ENCODE measurements around the gene SRSF1.

The SRSF1 gene

DNA sequence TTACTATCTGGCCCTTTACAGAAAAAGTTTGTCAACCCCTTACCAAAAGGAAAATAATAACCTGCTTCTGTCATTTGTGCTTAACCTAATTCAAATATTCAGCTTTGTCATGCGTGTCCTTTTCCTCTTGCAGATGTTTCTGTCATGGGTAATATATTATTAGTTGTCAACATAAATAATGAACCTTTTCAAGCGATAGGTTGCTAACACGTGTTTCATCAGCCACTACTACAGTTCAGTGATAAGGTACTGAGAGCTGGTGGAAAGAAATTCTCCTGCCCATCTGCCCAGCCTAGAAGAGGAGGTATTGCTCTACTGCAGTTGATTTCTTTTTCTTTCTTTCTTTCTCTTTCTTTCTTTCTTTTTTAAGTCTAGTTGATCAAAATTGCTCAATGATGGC lies 12.0 kb upstream of the SRSF1 start:
- no peak for DNase-seq (ENCODE audit: low read depth in 1 of 2, low spot score in 1 of 2)

DNA sequence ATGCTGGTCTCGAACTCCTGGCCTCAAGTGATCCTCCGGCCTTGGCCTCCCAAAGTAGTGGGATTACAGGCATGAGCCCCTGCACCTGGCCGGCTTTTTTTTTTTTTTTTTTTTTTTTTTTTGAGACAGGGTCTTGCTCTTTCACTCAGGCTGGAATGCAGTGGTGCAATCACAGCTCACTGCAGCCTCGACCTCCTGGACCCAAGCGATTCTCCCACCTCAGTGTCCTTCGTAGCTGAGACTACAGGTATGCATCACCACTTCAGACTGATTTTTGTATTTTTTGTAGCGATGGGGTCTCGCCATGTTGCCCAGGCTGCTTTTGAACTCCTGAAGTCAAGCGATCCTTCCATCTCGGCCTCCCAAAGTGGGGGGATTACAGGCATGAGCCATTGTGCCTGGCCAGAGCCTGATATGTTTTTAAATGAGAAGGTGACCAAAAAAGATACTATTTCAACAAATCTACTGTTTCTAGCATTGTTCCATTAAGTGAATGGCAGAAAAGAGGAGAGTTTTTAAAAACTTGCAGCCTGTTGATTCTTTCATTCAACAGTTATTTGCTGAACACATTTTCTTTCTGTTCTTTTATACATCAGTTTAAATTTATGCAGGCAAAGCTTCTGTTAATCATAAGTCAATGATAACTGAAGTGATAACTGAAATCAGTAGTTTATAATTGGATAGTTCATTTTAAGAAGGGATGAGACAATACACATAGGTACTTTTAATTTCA lies 3.2 kb upstream of the SRSF1 start:
- no peak for DNase-seq (ENCODE audit: low read depth in 1 of 2, low spot score in 1 of 2)

DNA sequence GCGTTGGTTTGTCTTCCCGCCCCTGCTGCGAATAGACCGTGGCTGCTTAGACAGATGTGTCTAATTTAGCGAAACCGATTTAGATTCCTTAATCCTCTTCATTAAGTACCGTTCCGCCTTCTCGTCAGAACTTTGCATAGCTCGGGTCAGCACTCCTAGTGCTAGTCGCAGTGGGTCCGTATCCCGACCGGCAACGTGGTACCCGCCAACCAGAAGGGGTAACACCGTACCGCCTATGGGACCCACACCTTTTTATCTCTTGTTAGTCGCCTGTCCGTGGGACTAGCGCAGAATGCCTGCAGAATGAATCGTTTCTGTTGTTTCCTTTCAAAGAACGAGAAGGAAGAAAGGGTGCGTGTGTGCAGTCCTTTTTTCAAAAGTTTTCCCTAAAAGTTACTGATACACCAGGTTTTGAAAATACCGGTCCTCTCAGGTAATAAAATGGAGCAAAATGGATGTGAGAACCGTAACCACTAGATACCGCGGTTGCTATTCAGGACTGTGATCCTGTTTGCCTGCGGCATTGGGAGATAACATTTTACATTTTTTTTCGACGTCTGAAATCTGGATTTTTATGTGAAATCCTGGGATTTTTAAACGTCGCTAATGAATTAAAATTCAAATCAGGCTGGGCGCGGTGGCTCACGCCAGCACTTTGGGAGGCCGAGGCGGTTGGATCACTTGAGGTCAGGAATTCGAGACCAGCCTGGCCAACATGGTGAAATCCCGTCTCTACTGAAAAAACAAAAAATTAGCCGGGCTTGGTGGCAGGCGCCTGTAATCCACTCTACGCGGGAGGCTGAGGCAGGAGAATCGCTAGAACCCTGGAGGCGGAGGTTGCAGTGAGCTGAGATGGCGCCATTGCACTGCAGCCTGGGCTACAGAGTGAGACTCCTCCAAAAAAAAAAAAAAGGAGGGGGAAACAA lies 998 bp upstream of the SRSF1 start:
- no peak for DNase-seq (ENCODE audit: low read depth in 1 of 2, low spot score in 1 of 2)

DNA sequence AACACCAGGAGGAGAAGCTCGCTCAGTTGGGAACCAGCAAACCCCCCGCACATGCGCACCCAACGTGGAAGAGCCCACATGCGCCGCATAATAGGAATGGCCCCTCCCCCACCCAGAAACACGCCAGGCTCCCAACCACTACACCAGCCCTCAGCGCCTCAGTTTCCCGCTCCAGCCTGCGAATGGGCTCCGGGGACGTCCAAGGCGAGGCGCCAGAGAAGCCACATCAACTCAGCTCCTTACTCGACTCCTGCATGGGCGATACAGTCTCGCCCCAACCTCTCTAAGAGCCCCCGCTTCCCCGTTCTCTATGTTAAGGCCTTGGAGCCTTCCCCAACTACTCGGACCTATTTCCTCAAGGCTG lies 504 bp downstream of the SRSF1 start:
- DNase-seq (ENCODE audit: low read depth in 1 of 2, low spot score in 1 of 2) = peak; percentile 19 to 39

DNA sequence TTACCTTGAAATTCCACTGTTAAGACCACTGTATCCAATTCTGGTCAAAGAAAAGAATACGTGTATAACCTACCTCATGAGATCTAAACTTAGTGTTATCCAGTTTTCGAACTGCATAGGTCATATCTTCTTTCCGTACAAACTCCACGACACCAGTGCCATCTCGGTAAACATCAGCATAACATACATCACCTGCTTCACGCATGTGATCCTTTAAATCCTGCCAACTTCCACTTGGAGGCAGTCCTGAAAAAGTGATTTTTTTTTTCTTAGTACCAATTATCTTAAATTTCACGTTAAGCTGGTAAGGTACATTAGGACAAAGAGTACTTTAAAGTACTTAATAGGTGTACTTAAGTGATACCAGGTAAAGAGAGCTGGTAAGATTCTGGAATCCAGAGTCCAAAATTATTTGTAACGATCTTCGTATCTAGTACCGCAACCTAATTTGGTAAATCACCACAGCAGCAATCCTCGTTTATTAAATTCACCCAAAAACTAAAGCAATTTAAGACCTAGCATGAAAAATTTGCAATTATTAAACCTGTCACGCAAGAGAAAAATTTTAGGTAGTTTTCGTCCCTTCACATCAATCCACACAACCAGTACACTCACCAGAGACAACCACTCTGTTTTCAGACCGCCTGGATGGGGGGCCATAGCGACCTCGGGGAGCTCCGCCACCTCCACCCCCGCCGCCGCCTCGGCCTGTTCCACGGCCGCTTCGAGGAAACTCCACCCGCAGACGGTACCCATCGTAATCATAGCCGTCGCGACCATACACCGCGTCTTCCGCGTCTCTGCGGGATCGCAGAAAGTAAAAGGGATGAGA lies 1.1 kb downstream of the SRSF1 start:
- DNase-seq (ENCODE audit: low read depth in 1 of 2, low spot score in 1 of 2) = no peak

DNA sequence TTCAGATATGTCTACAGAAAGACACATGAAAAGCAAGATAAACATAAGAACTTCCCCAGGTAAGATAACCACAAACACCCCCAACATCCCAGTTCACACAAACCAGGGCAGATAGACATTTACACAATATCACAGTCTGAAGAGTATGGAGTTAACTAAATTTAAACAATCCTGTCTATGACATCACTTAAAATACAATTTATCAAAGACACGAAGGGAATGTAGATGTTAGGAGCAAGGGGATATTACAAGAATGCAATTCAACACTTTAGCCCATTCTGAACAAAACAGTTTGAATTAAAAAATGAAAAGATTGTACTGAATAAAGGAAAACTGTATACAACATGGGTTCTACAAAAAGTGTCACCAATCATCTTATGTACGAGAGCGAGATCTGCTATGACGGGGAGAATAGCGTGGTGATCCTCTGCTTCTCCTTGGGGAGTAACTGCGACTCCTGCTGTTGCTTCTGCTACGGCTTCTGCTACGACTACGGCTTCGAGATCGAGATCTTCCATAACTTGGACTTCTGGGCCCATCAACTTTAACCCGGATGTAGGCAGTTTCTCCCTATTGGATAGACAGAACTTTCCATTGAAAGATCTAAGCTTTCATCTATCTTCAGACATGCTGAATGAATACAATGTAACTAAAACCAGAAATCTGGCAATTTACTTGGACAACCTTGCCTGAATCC lies 1.9 kb downstream of the SRSF1 start:
- no peak for DNase-seq (ENCODE audit: low read depth in 1 of 2, low spot score in 1 of 2)

GRCh38 chr17:58004060-58004459 lies 3.0 kb downstream of the SRSF1 start:
- no peak for DNase-seq (ENCODE audit: low read depth in 1 of 2, low spot score in 1 of 2)

GRCh38 chr17:58002973-58003372 lies 4.1 kb downstream of the SRSF1 start:
- DNase-seq (ENCODE audit: low read depth in 1 of 2, low spot score in 1 of 2) = no peak

DNA sequence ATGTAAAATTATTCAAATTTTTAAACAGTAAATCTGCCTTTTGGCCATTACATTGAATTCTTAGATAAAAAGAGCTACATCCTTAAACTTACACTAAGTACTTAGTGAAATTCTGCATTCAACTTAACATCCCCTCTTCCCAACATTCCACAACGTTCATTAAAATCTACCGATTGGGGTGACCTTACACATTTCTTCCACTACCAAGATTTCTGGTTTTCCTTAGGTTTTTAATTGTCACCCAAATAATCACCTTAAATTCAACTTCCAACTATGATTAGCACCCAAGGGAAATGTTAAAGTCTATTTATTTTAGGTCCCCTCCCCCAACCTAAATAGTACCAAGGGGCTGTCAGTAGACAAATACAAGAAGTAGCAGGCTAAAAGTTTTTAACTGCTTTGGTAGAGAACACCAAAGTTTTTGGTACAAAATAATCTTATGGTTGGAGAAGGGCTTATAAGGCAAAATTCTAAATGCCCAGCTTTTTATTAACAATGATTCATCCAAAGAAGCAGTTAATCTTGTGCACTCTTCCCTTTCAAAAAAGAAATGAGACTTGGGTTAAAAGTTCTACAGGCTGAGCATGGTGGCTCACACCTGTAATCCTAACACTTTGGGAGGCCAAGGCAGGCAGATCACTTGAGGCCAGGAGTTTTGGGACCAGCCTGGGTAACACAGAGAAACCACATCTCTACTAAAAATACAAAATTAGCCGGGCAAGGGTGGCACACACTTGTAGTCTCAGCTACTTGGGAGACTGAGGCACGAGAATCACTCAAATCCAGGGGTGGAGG lies 4.7 kb downstream of the SRSF1 start:
- DNase-seq (ENCODE audit: low read depth in 1 of 2, low spot score in 1 of 2) = no peak

DNA sequence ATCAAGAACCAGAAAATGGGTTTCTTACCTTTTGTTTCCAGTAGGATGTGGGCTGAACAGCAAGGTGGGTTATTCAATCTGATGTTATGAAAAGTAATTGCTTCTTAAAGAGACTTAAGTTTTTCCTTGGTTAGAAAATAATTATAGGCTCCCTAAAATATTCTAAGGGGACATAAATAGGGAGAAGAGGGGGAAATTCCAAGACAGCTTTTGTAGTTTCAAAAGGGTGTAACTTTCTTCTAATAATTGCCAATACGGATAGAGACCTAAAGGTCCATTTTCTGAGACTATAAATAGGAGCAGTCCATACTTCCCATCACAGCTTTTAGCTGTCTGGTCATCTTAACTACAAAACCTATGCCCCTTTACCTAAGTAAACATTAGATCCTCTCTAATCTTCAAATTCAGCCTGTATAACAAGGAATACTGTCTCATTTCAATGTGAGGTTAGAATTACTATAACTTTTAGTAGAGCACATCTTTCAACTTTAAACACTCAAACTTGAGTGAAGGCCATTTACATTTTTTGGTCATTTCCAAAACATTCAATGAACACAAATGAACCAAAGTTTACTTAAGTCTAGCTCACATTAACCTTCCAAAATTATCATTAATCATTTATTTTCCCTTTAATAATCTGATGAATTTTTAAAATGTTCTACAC lies 5.5 kb downstream of the SRSF1 start:
- no peak for DNase-seq (ENCODE audit: low read depth in 1 of 2, low spot score in 1 of 2)

DNA sequence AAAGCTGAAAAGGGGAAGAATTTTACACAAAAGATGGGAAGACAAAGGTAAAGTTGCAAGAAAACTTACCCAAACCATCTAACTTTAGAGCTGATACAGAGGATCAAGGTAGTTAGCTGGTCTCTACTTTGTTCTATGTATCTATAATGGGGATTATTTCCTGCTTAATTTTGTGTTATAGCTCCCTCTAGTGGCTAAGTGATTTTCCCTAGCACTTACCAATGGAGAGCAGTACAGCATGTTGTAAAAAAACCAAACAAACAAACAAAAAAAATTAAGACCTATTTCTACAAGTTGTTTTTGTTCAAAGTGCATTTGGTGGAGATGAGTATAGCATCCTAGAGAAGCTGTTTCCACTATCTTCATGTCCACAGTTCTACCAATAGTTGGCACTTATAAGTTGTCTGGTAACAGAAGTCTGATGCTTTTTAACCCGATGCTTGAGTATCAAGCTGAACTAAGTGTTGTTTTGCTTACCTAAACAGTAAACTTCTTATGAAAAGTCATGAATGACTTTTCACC lies 7.5 kb downstream of the SRSF1 start:
- DNase-seq (ENCODE audit: low read depth in 1 of 2, low spot score in 1 of 2) = no peak

GRCh38 chr17:57999010-57999495 lies 8.0 kb downstream of the SRSF1 start:
- no peak for DNase-seq (ENCODE audit: low read depth in 1 of 2, low spot score in 1 of 2)

GRCh38 chr17:57997085-57997809 lies 9.8 kb downstream of the SRSF1 start:
- DNase-seq (ENCODE audit: low read depth in 1 of 2, low spot score in 1 of 2) = no peak

DNA sequence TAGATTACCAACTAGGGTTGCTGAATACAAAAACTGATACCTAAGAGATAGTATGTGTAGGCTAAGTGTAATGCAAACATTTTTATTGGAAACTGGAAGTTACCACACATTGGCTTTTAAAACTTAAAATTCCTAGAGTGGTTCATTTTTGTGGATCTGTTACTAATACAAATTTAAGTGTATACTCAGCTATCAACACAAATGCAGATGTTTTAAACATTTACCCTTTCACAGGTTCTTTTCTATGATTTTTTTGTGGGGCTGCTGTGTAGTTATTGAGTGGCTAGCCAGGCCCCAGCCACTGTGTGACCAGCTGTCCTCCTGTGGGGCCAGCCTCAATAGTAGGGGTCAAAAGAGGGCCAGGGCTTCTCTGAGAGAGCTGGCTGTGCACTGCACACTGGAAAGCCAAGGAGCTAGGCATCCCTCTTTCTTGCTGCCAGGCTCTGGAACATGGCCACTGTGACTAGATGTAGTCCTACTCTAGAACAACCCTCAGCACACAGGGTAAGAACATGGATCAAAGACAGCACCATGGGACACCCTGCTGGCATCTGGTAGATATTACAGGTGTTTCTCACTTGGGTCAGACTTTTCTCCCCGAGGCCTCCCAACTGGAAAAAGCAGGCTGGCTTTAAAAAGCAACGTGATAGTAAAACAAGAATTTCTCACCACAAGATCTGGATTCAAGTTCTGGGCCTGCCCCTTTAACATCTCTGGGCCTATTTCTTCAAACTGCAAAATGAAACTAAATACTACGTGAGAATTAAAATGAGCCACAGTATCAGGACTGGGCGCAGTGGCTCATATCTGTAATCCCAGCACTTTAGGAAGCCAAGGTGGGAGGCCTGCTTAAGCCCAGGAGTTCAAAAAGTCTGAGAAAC lies 11.7 kb downstream of the SRSF1 start:
- peak in 1 of 2 donors; percentile 19 for DNase-seq (ENCODE audit: low read depth in 1 of 2, low spot score in 1 of 2)

DNA sequence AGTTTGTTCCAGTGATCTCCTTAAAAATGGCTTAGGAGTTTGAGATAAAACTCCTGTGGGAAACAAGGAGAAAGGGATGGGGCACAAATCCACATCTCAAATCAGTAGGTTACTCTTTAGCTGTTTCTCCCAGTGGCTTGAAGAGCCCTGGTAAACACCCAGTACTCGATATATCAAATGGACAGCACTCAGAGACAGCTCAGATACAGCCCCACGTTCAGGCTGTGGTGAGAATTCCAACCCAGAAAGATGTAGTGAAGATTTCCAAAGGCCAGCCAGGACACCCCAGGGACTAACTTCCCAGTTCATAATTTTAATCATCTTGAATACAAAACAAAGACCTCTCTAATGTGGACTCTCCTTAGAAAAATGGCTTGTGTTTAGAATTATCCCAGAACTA lies 12.6 kb downstream of the SRSF1 start:
- no peak for DNase-seq (ENCODE audit: low read depth in 1 of 2, low spot score in 1 of 2)

- no peak for DNase-seq (ENCODE audit: low read depth in 1 of 2, low spot score in 1 of 2)
These were observed 13.3 kb downstream of the SRSF1 start for GRCh38 chr17:57993471-57994365.

GRCh38 chr17:57991537-57991936 lies 15.5 kb downstream of the SRSF1 start:
- DNase-seq (ENCODE audit: low read depth in 1 of 2, low spot score in 1 of 2) = no peak

All from activated T-helper 1 cell treated with anti-CD3 and anti-CD28 coated beads, Interleukin-2, amount 50 U/mL, for 16 hours (primary cell).